GM21367 (cell line): ENCODE data around the gene XPC.

Experiments
- ATAC-seq: cut with Tn5 transposase; IDR thresholded peaks from one replicate; pipeline ENCODE4 v1.9.1; 2021; ENCODE audit not compliant: unreplicated experiment

The XPC gene

DNA sequence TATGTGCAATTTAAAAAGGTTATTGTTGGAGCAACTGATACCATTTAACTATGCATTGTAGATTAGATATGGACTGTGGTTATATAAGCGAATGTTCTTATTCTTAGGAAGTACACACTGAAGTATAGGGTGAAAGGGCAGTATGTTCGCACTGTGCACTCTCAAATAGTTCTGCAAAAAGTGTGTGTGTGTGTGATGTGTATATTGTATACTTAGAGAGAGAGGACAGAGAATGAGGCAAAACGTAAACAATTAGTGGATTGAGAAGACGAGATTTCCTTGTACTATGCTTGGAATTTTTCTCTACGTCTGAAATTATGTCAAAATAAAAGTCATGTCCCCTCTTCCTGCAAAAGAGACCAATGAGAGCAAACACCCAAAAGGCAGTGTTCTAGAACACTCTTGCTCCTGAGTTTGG is 30.6 kb upstream of the XPC start:
- no peak for ATAC-seq

DNA sequence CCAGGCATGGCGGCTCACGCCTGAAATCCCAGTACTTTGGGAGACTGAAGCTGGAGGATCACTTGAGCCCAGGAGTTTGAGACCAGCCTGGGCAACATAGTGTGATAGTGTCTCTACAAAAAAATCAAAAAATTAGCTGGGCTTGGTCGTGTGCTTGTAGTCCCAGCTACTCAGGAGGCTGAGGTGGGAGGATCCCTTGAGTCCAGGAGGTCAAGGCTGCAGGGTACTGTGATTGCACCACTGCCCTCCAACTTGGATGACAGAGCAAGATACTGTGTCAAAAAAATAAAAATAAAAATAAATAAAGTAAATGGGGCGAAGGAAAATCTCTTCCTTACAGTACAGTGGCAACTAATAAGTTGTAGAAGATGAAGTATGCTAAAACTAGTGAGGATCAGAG is 29.8 kb upstream of the XPC start:
- ATAC-seq = no peak

DNA sequence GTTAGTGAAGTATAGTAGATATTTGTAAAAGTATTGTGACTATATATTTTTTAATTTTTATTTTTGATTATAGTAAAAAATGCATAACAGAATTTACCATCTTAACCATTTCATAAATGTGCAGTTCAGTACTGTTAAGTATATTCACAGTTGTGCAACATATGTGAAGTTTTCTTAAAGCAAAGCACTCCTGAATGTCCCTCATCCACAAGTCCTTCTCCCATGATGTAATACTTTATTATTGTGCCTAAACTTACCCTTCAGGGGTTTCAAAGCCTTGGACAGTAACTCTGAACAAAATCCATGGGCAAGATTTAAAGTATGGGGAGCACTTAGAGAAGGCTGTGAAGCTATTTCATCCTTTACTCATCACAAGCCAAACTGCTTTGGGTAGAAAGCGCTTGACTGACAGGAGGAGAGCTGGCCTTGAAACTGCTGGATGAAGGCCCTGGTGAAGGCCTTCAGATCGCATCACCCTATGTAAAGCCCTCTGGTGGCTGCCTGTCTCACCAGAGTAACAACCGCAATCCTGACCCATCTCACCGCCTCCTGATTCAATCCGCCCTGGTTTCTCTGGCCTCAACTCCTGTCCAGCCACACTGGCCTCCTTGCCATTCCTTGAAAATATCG is 28.3 kb upstream of the XPC start:
- ATAC-seq = no peak

DNA sequence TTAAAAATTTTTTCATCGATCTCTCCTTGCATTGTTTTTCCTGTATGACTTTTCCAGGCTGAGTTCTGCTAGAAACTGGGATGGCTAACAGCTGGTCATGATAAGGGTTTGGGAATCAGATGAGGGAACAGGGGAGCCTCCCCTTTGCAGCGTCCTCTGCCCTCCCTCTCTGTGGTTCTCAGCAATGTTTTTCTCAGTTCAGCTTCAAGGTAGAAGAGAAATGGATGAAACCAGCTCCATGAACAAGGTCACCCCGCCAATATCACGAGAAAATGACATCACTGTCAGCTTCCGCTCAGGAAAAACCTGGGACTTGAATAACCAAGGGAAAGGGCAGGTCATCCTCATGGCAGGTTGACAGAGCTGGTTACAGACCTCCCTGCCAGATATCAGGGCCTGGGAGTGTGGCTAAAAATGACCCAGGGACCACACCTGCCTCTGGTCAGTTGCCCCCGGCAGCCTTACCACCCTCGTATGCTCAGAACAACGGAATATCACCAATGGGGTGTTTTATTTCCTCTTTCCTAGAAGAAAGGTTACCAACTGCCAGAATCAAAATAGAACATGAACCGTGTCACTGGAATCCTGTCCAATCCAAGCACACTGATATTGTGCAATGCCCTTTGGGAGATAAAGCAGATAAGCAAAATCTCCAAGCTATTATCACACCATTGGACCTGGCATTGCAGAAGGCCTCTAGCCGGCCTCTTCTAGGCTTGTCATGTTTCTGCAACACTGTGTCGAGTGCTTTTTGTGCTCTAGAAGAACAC is 26.3 kb upstream of the XPC start:
- ATAC-seq = no peak

DNA sequence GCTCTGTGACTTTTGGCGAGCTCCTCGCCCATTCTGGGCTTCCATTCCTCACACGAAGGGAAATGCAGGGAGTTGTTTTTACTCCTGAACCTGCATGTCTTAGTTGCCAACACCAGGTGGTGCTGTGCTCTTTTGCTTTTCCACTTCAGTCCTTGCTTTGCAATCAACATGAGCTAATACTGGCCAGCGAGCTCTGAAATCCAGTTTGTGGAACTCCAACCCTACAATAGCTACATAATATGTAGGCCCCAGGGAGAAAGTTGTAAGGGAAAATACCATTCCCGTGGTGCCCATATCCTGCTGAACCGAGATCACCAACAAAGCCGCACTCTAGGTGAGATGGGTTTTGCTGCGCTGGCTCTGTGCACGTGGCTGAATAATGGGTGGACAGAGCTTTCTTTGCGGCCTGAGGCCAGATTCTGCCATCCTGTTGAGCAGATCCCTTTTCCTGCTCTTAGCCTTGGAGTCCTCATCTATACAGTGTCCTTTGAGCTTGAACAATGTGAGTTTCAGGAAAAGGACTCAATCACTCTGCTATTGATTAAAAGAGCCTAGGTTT is 25.2 kb upstream of the XPC start:
- ATAC-seq = no peak

DNA sequence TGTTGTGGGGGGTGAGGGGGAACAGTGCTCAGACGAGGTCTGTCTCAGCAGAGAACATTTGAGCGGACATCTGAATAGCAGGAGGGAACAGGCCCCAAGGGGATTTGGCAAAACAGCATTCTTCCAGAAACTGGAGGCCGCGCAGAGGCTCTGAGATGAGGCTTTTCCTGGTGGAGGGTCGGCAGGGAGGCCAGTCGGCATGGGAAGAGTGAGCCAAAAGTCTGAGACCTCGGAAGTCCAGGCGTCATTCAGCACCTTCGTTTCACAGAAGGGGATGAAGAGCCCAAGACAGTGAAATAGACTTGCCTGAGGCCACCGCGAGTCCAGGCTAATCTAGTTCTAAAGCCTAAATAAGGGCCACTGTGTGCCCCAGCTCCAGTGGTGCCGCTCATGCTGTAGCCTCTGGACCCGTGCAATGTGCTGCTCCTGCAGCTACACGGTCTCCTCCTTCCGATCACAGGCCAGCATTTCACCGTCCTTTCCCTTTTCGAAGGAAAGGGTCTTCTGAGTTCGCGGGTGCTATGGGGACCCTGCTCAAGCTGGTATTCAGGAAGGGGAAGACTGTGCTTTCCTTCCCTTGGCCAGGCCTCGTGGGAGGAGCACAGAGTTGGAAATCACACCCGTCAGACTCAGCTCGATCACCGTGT is 24.6 kb upstream of the XPC start:
- ATAC-seq = no peak

DNA sequence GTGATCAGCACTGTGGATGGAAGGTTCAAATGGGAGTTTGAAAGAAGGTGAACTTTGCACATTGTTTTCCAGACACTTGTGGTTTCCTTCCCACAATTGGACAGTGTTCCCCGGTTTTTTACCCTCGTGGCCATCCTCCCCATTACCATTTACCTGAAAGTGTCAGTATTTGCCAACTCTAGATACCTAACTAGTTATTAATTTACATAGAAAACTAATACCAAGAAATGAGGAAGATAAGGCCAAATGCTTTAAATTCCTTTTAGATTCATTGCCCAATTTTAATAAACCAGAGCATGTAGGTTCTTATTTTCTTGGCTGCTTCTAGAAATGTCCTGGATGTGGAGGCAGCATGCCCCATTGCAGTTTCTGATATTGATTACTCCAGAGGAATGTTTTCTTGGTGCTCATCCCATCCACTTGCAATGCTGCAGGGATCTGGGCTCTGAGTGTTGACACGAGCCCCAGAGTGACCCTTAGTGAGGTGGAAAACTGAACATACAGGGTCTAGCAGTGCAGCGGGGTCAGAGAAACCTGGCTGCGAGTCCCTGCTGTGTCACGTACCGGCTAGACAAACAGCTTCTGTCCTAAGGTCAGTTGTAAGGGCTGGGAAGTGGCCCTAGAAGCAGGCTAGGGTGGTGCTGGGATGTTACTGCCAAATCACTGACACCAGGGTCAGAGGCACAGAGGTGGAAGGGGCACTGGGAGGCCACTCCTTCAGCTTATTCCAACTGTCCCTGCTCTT is 23.7 kb upstream of the XPC start:
- no peak for ATAC-seq

DNA sequence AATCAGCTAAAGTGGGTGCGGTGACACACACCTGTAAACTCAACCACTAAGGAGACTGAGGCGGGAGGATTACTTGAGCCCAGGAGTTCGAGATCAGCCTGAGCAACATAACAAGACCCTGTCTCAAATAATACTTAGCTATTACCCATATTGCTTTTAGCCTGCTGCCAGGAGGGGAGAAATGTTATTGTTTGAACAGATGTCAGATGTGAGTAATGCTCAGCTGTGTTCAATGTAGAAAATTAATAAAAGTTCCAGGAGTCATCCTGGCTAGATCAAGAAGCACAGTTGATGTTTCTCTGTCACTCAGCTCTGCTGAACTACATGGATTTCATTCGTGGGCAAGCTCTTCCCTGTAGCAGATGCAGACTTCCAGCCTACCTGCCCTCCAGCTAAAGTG is 22.4 kb upstream of the XPC start:
- ATAC-seq = no peak

DNA sequence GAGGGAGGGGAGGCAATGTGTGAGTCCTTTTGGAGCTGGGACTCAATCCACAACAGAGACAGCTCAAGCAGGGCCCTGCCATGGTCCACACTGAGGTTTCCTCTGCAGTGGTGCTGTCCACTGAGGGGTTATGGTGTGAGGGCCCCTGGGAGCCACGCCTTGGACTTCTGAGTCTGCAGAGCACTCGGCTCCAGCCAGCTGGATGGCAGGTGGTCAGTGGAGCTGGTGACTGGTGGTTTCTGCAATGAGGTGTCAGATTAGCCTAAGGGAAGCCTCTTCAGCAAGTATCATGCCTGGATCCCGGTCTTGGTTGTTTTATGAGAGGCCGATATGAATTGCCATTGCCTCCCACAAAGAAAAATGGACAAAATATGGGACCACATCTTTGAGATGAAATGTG is 21.9 kb upstream of the XPC start:
- ATAC-seq = no peak

DNA sequence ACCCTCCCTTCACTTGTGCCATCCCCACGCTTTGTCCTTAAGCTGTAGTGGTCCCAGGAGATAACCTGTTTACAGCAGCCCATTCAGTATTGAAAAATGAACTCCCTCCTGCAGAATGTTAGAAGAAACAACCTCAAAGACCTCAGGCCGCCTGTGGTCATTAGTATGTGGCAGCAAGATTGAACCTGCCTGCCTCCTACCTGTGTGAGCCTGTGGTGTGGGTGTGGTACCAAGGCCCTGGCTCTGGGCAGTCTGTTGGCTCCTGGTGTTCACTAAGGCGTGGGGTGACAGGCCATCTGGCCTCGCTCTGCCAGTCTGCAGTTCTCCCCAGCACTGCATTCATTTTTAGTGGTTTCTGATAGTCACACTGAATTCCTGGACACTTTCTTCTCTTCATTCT is 21.2 kb upstream of the XPC start:
- ATAC-seq = no peak

DNA sequence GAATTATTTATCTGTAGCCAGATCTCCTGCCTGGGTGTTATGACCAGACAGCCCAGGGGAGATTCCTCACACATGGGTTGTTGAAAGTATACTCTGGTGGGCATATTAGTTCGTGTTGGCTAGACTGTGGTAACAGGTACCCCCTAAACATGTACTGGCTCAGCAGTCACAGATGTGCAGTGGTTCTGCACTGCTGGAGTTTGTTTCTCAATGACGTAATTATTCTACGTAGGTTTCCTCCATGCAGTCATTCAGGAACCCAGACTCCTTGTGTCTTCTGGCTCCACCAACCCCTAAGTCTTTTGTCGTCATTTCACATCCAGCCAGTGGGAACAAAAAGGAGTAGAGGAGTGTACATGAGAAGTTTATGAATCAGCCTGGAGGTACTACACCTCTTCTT is 16.5 kb upstream of the XPC start:
- no peak for ATAC-seq

DNA sequence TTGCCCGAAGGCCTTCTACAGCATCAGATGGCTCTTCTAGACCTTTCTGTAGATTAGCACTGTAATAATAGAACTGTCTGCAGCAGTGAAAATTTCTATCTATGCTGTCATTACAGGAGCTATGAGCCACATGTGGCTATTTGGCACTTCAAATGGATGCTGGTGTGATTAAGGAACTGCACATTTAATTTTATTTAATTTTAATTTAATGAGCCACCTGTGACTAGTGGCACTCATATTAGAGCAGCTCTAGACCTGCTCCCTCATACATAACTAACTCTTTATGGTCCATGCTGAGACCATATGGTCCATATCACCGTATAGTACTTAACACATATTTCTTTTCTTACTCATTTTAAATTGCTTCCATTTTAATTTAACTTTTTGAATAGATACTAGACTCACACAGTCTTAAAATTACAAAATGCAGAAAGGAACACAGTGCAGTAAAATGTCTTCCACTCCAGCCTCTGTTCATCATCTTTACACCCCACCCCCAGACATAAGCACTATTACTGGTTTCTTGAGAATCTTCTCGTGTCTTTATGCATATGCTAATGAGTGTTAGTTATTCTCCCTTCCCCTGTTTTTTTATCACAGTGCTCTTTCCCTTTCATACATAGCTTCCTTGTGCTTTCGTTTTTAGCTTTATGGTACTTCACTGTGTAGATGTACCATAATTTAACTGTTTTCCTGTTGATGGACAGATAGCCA is 9.8 kb upstream of the XPC start:
- ATAC-seq = no peak

DNA sequence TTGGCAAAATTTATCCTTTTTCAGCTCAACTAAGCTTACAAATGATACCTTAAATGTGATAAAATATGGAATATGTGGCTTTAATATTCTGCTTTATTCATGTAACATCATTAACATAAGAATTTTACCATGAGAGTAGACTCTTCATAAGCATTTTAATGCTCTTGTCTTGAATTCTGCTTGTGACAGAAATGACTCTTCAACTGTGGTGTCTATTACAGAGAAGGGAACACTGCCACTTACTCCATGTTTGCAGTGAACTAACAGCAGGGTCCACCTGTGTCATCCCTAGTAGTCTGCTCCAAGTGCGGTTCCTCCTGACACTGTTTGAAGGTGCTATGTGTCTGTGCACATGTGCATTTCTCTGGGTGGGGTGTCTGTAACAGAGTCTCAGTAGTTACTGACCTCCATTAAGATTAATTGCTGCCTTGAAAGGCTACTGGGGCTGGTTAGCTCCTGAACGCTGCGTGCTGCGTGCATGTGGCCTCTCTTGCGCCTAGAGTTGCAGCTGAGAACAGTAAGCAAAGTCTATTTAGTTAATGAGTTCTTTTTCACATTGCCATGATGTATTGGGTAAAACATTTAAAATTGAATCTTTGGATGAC is 8.6 kb upstream of the XPC start:
- no peak for ATAC-seq

DNA sequence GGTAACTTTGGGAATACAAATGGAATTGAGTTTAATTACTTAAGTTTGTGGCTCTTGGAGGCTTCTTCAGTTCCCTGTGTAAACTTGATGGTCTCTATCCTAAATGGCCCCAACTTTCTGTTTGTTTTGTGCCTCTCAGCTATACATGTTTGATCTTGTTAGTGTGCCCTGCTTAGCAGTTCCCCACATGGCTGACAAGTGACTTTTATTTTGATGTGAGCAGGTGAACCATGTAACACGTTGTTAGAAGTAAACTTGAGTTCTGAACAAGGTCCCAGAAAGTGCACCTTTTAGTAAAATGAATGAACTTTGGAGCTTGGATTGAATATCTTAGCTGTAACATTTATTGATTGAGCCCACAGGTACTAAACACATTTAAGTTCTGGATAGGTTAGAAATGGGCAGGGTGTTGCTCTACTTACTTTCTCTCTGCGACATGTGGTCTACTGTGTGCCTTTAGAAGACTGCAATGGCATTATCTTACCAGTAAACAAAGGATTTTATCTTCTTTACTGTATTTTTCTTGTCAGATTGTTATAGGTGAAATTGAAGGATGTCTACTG is 4.7 kb upstream of the XPC start:
- no peak for ATAC-seq

DNA sequence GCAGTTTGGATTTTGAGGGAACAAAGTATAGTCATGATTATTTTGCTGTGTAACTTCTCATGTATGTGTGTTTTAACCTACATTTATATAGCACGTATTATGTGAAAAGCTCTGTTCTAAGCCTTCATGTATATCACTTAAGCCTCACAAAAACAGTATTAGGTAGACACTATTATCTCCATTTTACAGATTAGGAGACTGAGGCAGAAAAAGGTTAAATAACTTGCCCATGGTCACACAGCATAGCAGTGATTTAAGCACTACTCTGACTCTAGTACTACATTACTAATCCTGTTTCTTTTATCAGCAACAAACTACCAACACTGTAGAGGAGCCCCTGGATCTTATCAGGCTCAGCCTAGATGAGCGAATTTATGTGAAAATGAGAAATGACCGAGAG is 2.9 kb upstream of the XPC start:
- ATAC-seq = no peak

DNA sequence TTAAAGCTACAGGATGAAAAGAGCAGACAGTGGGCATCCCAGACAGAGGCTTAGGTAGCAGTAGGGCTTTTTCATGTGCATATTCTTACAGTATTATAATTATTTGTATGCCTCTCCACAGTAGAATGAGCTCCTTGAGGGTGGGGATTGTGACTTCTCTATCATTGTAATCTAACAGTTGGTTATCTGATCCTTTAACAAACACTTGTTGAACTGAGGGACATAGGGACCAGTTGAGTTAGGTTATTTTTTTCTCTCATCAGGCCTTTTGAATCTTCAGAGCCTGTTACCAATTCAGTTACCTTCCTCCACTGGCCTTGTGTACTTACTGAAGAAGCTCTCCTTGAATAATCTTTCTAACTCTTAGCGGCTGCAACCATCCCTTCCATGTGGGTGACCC is 1.4 kb upstream of the XPC start:
- ATAC-seq = no peak

DNA sequence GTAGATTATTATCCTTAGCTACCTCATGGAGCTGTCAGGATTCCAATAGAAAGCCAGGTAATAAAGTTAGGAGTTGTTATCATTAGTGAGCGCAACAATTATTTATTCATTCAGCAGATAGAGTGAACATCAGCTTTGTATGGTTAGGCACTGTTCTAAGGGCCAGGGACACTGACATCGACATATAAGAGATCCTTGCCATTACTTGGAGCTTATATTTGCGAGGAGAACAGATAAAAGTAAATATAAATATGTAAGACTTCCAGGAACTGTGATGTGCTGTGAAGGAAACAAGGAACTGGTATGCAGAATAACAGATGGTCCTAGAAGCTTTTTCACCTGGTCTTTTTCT is 689 bp upstream of the XPC start:
- ATAC-seq = no peak

DNA sequence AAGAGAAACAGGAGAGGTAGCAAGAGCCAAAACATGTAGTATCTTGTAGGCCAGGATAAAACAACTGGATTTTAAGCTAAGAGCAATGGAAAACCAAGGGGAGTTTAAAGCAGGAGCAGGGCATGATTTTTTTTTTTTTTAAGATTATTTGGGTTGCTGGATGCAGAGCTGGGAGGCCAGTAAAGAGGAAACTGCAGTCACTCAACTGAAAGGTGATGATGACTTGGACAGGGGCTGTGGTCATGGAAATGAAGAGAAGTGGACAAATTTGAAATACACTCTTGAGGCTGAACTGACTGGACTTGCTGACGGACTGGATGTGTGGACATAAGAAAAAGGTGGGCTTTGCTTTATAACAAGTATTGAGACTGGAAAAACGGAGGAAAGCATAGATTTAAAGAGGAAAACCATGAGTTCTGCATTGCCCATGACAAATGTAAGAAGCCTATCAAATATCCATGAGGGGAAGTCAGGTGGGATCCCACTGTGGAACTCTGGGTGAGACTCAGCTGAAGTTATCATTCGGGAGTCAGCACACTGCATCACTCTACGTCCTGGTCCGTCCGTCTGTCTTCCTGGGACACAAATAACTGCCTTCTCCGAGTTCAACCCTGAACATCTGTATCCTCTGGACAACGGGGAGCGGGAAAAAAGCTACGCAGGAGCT is 688 bp downstream of the XPC start:
- ATAC-seq = peak; percentile 0

DNA sequence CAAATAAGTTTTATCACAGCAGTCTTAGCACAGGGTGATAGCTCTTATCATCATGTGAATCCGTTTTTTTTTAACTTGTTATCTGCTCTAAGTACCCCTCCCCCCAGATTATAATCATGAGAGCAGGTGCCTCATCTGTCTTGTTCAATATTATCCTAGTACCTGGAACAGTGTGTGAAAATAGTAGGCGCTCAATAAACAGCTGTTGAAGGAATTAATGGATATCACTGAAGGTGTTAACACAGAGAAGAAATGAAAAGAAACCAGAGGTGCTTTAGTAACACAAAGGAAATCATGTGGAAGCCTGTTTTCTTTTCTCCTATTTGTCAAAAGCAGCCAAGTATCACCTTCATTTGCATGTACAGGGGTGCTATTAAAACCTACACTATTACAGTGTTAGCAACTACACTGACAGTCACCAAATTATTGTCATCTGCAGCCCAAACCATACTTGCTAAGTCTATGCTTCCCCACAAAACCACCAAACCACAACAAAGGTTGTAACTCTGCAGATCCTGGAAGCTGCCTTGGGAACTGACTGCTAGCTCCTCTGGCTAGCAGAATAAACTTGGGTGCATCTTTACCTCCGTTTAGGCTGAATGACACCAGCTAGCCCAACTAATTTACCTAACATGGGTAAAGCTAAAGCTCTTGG is 2.9 kb downstream of the XPC start:
- no peak for ATAC-seq
